Raji (cell line): ENCODE measurements around the gene BCAP29.

ENCODE experiments used
- POLR2A ChIP-seq: IDR thresholded peaks from 2 replicates; pipeline ENCODE4 v1.6.1; 2011; ENCODE audit warnings: low read depth, low read length, control low read depth; ENCODE audit not compliant: insufficient read depth

BCAP29 gene

DNA sequence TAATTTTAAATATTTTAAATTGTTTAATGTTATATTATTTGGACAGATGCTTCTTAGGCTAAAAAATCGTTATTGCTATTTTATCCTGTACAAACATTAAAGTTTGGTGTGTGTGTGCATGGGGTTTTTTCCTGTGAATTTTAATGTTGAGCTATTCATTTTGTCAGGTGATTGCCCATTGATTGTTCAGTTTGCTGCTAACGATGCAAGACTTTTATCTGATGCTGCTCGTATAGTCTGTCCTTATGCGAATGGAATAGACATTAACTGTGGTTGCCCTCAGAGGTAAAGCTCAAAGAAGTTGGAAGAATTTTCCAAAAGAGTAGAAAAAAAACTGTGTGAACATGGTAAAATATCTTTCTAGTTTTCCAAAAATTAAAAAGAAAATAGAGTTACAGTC, 6.5 kb upstream of the BCAP29 start:
- TF ChIP-seq POLR2A: no peak

- no peak for TF ChIP-seq POLR2A
These were observed 527 bp upstream of the BCAP29 start for GRCh38 chr7:107579554-107579884.

- no peak for TF ChIP-seq POLR2A
These were observed 804 bp downstream of the BCAP29 start for GRCh38 chr7:107580716-107581383.

- TF ChIP-seq POLR2A: no peak
These were observed 1.5 kb downstream of the BCAP29 start for GRCh38 chr7:107581387-107582013.

GRCh38 chr7:107582875-107583274, 2.8 kb downstream of the BCAP29 start:
- no peak for TF ChIP-seq POLR2A

- no peak for TF ChIP-seq POLR2A
These were observed 4.7 kb downstream of the BCAP29 start for GRCh38 chr7:107584716-107585115.

DNA sequence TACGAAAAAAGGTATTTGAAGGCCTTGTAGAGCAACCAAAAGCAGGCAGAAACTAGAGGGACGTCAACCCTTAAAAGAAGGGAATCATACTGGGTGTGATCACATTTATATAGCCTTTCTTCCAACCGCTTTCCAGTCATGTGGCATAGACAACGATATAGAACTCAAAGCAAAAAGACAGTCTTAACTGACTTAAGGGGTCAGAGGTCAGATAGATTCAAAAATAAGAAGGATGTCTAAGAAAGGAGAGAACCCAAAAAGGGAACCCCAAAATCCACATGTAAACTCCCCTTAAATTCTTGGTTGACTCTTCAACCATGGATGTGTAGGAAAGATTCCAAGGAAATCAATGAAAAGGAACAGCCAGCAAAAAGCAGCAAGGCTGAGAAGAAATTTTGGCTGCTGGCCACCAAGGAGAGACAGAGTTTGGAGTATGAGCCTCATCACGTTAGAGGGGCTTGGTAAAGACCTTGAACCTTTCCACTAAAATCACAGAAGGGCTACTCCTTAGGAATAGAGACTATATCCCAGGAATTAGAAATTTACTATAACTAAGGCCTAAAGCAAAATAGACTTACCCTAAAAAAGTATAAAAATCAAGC, 8.6 kb downstream of the BCAP29 start:
- TF ChIP-seq POLR2A: no peak

GRCh38 chr7:107591421-107591820, 11.4 kb downstream of the BCAP29 start:
- TF ChIP-seq POLR2A: no peak

- TF ChIP-seq POLR2A: no peak
These were observed 12.4 kb downstream of the BCAP29 start for GRCh38 chr7:107592361-107593024.

- TF ChIP-seq POLR2A: no peak
These were observed 13.0 kb downstream of the BCAP29 start for GRCh38 chr7:107593025-107593410.

GRCh38 chr7:107594961-107595737, 15.1 kb downstream of the BCAP29 start:
- no peak for TF ChIP-seq POLR2A

GRCh38 chr7:107596881-107597581, 17.0 kb downstream of the BCAP29 start:
- TF ChIP-seq POLR2A: no peak

DNA sequence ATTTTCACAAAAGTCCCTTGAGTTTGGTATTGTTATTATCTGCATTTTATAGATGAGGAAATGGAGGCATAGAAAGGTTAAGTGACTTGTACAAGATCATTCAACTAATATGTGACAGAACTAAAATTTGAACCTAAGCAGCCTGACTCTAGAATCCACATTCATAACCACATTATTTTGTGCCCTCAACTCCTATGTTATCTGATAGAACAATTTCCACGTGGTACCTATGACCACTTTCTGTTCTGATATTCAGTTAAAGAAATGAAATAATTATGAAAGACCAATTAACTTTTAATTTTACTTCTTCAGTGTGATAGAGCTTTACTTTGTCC, 17.5 kb downstream of the BCAP29 start:
- no peak for TF ChIP-seq POLR2A

DNA sequence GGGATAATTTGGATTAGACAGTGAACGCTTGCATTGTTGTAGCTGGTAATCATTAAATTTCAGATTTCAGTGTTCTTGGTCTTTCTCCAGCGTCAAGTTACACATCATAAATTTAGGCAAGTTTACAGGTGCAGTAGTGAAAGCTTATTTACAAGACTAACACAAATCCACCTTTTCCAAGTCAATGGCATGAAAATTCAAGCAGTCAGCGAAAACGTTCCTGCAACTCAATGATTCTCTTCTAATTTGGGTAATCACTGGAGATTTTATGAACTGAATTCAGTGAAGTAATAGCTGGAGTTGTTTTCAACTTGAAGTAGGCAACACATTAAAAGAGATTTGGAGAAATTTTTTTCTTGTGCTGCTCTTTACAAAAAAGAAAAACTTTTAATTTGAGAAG, 17.9 kb downstream of the BCAP29 start:
- TF ChIP-seq POLR2A: no peak

DNA sequence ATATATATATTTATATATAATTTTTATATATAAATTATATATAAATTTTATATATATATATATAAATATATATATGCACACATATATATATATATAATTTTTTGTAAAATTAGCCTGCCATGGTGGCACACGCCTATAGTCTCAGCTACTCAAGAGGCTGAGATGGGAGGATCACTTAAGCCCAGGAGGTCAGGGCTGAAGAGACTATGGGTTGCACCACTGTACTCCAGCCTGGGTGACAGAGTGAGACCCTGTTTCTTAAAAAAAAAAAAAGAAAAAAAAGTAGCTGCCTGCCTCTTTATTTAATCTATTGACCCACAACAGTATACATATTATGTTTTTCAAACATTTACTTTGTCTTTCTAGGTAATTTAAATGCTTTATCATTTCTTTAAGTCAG, 19.2 kb downstream of the BCAP29 start:
- no peak for TF ChIP-seq POLR2A
